ENCODE measurements around the gene ANKRD44. TPM values are rescaled to one million over a fixed set of nuclear protein-coding genes. Genes with fewer than 3 reads are reported as not detected.

Gene ANKRD44
- total RNA-seq, 1 experiment from 2014 or later = 0.68 TPM

DNA sequence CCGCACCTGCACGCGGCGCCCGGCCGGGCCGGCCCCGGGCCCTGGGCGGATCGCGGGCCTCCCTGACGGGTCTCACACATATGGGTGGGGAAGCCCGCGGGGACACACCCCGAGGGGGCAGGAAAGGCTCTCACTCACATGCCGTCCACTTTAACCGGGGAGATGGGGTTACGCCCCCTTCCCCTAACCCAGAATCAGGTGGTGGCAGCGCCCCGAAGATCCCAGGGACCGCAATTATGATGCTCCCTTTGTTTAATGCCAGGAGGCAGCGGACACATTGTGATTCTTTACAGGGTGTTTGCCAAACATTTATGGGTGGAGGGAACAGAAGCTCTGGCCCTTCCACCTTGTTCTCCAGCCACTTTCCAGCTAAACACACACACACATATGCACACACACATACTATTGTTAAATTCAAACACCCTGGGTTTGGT is 424 bp upstream of the ANKRD44 start:
- DNase-seq (ENCODE audit: low spot score) = no peak
- Mint-ChIP-seq H3K4me3 (peak overlapping the region; percentile 72), H3K27me3 (ENCODE audit: low read depth) (peaks cover 78% of the 10 kb centered on the region), H3K4me1 (peaks cover 9% of the 10 kb centered on the region), H3K36me3 (no peaks in the 10 kb centered on the region), H3K27ac (no peak overlapping the region), H3K9me3 (no peaks in the 10 kb centered on the region)
- ChIA-PET CTCF (no interaction called here), POLR2A (no interaction called here)
- TF ChIP-seq, protein P1, sequence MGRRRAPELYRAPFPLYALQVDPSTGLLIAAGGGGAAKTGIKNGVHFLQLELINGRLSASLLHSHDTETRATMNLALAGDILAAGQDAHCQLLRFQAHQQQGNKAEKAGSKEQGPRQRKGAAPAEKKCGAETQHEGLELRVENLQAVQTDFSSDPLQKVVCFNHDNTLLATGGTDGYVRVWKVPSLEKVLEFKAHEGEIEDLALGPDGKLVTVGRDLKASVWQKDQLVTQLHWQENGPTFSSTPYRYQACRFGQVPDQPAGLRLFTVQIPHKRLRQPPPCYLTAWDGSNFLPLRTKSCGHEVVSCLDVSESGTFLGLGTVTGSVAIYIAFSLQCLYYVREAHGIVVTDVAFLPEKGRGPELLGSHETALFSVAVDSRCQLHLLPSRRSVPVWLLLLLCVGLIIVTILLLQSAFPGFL (CRISPR knock-in tag; IDR thresholded peaks at IDR 0.05; ENCODE audit: borderline replicate concordance) = no peak
- TF ChIP-seq SMAD3 (CRISPR knock-in tag; IDR thresholded peaks at IDR 0.05; ENCODE audit: borderline replicate concordance) (no peak), SOX15 (CRISPR knock-in tag; IDR thresholded peaks at IDR 0.05) (no peak), MYBL2 (CRISPR knock-in tag; IDR thresholded peaks at IDR 0.05) (no peak), MXD4 (CRISPR knock-in tag; IDR thresholded peaks at IDR 0.05; ENCODE audit: borderline replicate concordance) (no peak), ZNF263 (CRISPR knock-in tag; IDR thresholded peaks at IDR 0.05; ENCODE audit: low read depth) (no peak)
- TF ChIP-seq, protein P2, sequence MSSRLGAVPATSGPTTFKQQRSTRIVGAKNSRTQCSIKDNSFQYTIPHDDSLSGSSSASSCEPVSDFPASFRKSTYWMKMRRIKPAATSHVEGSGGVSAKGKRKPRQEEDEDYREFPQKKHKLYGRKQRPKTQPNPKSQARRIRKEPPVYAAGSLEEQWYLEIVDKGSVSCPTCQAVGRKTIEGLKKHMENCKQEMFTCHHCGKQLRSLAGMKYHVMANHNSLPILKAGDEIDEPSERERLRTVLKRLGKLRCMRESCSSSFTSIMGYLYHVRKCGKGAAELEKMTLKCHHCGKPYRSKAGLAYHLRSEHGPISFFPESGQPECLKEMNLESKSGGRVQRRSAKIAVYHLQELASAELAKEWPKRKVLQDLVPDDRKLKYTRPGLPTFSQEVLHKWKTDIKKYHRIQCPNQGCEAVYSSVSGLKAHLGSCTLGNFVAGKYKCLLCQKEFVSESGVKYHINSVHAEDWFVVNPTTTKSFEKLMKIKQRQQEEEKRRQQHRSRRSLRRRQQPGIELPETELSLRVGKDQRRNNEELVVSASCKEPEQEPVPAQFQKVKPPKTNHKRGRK (CRISPR knock-in tag; IDR thresholded peaks at IDR 0.05; ENCODE audit: borderline replicate concordance) = no peak
- TF ChIP-seq, protein P3, sequence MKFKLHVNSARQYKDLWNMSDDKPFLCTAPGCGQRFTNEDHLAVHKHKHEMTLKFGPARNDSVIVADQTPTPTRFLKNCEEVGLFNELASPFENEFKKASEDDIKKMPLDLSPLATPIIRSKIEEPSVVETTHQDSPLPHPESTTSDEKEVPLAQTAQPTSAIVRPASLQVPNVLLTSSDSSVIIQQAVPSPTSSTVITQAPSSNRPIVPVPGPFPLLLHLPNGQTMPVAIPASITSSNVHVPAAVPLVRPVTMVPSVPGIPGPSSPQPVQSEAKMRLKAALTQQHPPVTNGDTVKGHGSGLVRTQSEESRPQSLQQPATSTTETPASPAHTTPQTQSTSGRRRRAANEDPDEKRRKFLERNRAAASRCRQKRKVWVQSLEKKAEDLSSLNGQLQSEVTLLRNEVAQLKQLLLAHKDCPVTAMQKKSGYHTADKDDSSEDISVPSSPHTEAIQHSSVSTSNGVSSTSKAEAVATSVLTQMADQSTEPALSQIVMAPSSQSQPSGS (CRISPR knock-in tag; IDR thresholded peaks at IDR 0.05; ENCODE audit: borderline replicate concordance, low read depth) = no peak
- TF ChIP-seq, protein P4, sequence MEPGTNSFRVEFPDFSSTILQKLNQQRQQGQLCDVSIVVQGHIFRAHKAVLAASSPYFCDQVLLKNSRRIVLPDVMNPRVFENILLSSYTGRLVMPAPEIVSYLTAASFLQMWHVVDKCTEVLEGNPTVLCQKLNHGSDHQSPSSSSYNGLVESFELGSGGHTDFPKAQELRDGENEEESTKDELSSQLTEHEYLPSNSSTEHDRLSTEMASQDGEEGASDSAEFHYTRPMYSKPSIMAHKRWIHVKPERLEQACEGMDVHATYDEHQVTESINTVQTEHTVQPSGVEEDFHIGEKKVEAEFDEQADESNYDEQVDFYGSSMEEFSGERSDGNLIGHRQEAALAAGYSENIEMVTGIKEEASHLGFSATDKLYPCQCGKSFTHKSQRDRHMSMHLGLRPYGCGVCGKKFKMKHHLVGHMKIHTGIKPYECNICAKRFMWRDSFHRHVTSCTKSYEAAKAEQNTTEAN (CRISPR knock-in tag; IDR thresholded peaks at IDR 0.05) = no peak
- no peak for ATAC-seq

DNA sequence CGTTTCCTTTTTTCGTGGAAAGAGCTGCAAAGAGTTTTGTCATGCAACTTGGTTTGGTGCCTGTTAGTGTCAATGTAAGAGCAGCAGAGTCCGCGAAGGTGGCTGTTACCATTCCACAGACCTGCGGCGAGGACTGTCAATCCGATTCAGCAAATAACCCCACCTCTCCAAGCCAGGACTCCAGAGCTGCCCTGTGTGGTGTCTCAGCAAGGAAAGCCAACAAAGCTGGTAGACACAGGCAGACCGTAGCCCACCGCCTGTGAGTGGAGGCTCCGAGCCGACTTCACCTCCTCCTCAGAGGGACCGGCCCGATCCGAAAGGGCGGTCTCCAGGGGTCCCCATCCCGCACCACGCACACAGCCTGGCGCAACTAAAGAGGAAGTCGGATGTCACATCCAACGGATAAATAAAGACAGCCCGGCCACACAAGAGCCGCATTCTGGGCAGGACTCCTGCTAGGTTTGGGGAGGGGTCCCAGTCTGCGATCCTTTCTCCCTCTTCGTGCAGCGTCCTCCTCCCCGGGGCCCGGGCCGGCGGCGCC is 819 bp downstream of the ANKRD44 start:
- ChIA-PET POLR2A (interaction anchor here (0.6 kb wide), 1 partner anchor 356 kb away, joined by 8 read pairs; no protein-coding TSS in a partner anchor), CTCF (interaction anchor here (0.7 to 1.2 kb wide), 3 partner anchors 47 to 504 kb away, joined by 3 read pairs; no protein-coding TSS in a partner anchor)
- Mint-ChIP-seq H3K36me3 (no peaks in the 10 kb centered on the region), H3K4me3 (peak overlapping the region; percentile 84), H3K9me3 (no peaks in the 10 kb centered on the region), H3K27me3 (ENCODE audit: low read depth) (peaks cover 70% of the 10 kb centered on the region), H3K27ac (no peak overlapping the region), H3K4me1 (peaks cover 9% of the 10 kb centered on the region)
- peak; percentile 44 for ATAC-seq
- DNase-seq (ENCODE audit: low spot score) = peak; percentile 34
- TF ChIP-seq, protein P5, sequence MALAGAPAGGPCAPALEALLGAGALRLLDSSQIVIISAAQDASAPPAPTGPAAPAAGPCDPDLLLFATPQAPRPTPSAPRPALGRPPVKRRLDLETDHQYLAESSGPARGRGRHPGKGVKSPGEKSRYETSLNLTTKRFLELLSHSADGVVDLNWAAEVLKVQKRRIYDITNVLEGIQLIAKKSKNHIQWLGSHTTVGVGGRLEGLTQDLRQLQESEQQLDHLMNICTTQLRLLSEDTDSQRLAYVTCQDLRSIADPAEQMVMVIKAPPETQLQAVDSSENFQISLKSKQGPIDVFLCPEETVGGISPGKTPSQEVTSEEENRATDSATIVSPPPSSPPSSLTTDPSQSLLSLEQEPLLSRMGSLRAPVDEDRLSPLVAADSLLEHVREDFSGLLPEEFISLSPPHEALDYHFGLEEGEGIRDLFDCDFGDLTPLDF (CRISPR knock-in tag; IDR thresholded peaks at IDR 0.05) = no peak

DNA sequence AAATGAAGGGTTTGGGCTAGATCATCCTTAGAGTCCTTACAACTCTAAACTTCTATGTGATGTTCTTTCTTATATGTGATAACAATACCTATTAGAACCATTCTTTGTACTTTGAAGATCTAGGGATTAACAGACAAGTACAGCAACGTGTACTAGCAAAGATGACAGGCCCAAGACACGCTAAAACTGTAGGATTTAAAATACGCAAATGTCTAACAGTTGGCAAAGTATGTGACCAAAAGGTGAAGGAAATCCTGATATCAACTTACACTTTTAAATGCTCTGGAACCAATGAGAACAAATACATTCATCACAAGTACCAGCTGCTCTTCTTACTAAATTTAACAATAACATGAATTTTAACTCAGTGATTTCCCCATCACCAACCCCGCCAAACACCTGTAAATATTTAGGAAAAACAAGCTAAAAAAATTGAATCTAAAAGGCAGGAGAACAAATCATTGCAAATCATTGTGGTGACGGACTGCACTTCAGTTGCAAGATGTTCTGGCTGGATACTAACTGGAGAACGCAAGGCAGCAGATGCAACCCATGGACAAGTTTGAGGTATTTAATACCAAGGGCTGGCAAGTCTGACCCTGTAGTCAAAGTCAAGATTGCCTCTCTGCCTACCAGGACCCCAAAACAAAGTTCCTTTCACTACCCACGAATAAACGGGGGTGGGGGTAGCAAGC is 1.4 kb downstream of the ANKRD44 start:
- Mint-ChIP-seq H3K9me3 (no peaks in the 10 kb centered on the region), H3K27ac (no peak overlapping the region), H3K27me3 (ENCODE audit: low read depth) (peaks cover 68% of the 10 kb centered on the region), H3K4me1 (peaks cover 9% of the 10 kb centered on the region), H3K4me3 (peak overlapping the region; percentile 84), H3K36me3 (no peaks in the 10 kb centered on the region)
- CTCF ChIA-PET = interaction anchor here (0.7 to 1.1 kb wide), 2 partner anchors 47 to 119 kb away, joined by 3 read pairs; no protein-coding TSS in a partner anchor
- ATAC-seq (no peak), DNase-seq (ENCODE audit: low spot score) (no peak)
- POLR2A ChIA-PET = interaction anchor here (0.6 kb wide), 1 partner anchor 355 kb away, joined by 8 read pairs; no protein-coding TSS in a partner anchor
- TF ChIP-seq TEAD1 (CRISPR knock-in tag; IDR thresholded peaks at IDR 0.05) (no peak), TEAD4 (CRISPR knock-in tag; IDR thresholded peaks at IDR 0.05) (no peak), TP53 (CRISPR knock-in tag; IDR thresholded peaks at IDR 0.05) (no peak), ZNF232 (CRISPR knock-in tag; IDR thresholded peaks at IDR 0.05) (no peak)
- TF ChIP-seq, protein P3 (CRISPR knock-in tag; IDR thresholded peaks at IDR 0.05; ENCODE audit: borderline replicate concordance, low read depth) = no peak
- TF ChIP-seq, protein P6, sequence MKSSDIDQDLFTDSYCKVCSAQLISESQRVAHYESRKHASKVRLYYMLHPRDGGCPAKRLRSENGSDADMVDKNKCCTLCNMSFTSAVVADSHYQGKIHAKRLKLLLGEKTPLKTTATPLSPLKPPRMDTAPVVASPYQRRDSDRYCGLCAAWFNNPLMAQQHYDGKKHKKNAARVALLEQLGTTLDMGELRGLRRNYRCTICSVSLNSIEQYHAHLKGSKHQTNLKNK (CRISPR knock-in tag; IDR thresholded peaks at IDR 0.05) = no peak
- TF ChIP-seq, protein P7, sequence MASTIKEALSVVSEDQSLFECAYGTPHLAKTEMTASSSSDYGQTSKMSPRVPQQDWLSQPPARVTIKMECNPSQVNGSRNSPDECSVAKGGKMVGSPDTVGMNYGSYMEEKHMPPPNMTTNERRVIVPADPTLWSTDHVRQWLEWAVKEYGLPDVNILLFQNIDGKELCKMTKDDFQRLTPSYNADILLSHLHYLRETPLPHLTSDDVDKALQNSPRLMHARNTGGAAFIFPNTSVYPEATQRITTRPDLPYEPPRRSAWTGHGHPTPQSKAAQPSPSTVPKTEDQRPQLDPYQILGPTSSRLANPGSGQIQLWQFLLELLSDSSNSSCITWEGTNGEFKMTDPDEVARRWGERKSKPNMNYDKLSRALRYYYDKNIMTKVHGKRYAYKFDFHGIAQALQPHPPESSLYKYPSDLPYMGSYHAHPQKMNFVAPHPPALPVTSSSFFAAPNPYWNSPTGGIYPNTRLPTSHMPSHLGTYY (CRISPR knock-in tag; IDR thresholded peaks at IDR 0.05) = no peak
- TF ChIP-seq, protein P8, sequence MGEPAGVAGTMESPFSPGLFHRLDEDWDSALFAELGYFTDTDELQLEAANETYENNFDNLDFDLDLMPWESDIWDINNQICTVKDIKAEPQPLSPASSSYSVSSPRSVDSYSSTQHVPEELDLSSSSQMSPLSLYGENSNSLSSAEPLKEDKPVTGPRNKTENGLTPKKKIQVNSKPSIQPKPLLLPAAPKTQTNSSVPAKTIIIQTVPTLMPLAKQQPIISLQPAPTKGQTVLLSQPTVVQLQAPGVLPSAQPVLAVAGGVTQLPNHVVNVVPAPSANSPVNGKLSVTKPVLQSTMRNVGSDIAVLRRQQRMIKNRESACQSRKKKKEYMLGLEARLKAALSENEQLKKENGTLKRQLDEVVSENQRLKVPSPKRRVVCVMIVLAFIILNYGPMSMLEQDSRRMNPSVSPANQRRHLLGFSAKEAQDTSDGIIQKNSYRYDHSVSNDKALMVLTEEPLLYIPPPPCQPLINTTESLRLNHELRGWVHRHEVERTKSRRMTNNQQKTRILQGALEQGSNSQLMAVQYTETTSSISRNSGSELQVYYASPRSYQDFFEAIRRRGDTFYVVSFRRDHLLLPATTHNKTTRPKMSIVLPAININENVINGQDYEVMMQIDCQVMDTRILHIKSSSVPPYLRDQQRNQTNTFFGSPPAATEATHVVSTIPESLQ (CRISPR knock-in tag; IDR thresholded peaks at IDR 0.05) = no peak
